SIG-M5 (cell line): ENCODE data around the gene CLDN4.
"Not testable (repeated sequence)": the region's sequence is repeated elsewhere in the genome, so short reads cannot be mapped to it uniquely, and the experiment has no call there.

ENCODE experiments used
- DNase-seq: peaks from one replicate; lab custom pipeline; 2025; lab: John Stamatoyannopoulos, UW

The CLDN4 gene

GRCh38 chr7:73830681-73831583, at the start of gene CLDN4:
TSS of gene CLDN4 (plus strand) at chr7:73830996. CDS start at chr7:73831202, 206 bp downstream.
- no peak for DNase-seq

- no peak for DNase-seq
These were observed 44.2 kb upstream of the CLDN4 start for GRCh38 chr7:73786588-73786987.

GRCh38 chr7:73787786-73788048, 43.1 kb upstream of the CLDN4 start:
- DNase-seq = not testable (repeated sequence)

GRCh38 chr7:73789051-73789450, 41.7 kb upstream of the CLDN4 start:
- no peak for DNase-seq

GRCh38 chr7:73791170-73791690, 39.6 kb upstream of the CLDN4 start:
- DNase-seq = not testable (repeated sequence)

- DNase-seq = not testable (repeated sequence)
These were observed 35.6 kb upstream of the CLDN4 start for GRCh38 chr7:73795188-73795587.

GRCh38 chr7:73796656-73797055, 34.1 kb upstream of the CLDN4 start:
- not testable (repeated sequence) for DNase-seq

- DNase-seq = not testable (repeated sequence)
These were observed 33.6 kb upstream of the CLDN4 start for GRCh38 chr7:73797176-73797575.

GRCh38 chr7:73799282-73800141, 31.3 kb upstream of the CLDN4 start:
- DNase-seq = no peak

- DNase-seq = no peak
These were observed 29.2 kb upstream of the CLDN4 start for GRCh38 chr7:73801577-73801976.

- DNase-seq = no peak
These were observed 28.3 kb upstream of the CLDN4 start for GRCh38 chr7:73802459-73802858.

GRCh38 chr7:73809467-73809951, 21.3 kb upstream of the CLDN4 start:
- DNase-seq = no peak

- DNase-seq = no peak
These were observed 19.8 kb upstream of the CLDN4 start for GRCh38 chr7:73810998-73811360.

- DNase-seq = no peak
These were observed 19.0 kb upstream of the CLDN4 start for GRCh38 chr7:73811760-73812168.

GRCh38 chr7:73812996-73813395, 17.8 kb upstream of the CLDN4 start:
- no peak for DNase-seq

- DNase-seq = no peak
These were observed 15.4 kb upstream of the CLDN4 start for GRCh38 chr7:73815436-73815835.

- DNase-seq = no peak
These were observed 13.7 kb upstream of the CLDN4 start for GRCh38 chr7:73817121-73817520.

GRCh38 chr7:73820013-73820412, 10.8 kb upstream of the CLDN4 start:
- DNase-seq = no peak

- not testable (repeated sequence) for DNase-seq
These were observed 9.1 kb upstream of the CLDN4 start for GRCh38 chr7:73821597-73822285.

- DNase-seq = no peak
These were observed 8.2 kb upstream of the CLDN4 start for GRCh38 chr7:73822319-73823173.

- no peak for DNase-seq
These were observed 7.5 kb upstream of the CLDN4 start for GRCh38 chr7:73823257-73823656.
